NCI-H1105 treated with DMSO at 0.1 percent for 48 hours (cell line): ENCODE measurements around the gene AIF1.
"Not testable (repeated sequence)": the region's sequence is repeated elsewhere in the genome, so short reads cannot be mapped to it uniquely, and the experiment has no call there.

Experiments
- DNase-seq: peaks from one replicate; lab custom pipeline; 2025; lab: John Stamatoyannopoulos, UW

The AIF1 gene

DNA sequence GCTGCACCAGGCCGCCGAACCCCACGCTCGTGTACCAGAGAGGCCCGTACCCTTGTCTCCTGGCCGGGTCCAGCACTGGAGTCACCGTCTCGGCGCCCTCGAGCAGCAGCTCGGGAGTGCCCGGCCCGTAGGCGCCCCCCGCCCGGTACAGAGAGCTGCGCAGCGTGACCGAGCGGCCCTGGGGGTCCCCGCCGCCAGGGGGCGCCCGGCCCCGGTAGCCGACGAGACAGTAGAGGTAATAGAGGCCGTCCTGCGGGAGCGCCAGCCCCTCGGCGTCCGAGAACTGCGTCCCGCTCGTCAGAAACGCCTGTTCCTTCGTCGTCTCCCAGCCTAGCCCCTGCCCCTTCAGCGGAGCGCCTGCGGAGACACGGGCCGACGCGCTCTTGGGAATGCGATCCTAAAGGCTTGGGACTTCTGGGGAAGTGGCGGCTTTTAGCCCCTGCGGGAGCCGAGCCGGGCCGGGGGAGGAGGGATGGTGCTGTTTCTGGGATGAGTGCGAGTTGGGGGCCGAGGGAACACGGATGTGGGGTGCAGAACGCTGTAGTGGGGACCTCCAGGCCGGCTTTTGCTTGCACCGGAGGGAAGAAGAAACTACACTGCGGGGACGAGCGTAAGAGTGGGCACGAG is 34.1 kb upstream of the AIF1 start:
- DNase-seq, result peak; percentile 67

GRCh38 chr6:31581434-31582229 is 33.4 kb upstream of the AIF1 start:
- DNase-seq, result no peak

- DNase-seq, result no peak
These were observed 32.8 kb upstream of the AIF1 start, which contains the start of gene LTB for GRCh38 chr6:31582230-31582643. LTB (minus strand) TSS chr6:31582424; CDS start chr6:31582417, 7 bp downstream.

DNA sequence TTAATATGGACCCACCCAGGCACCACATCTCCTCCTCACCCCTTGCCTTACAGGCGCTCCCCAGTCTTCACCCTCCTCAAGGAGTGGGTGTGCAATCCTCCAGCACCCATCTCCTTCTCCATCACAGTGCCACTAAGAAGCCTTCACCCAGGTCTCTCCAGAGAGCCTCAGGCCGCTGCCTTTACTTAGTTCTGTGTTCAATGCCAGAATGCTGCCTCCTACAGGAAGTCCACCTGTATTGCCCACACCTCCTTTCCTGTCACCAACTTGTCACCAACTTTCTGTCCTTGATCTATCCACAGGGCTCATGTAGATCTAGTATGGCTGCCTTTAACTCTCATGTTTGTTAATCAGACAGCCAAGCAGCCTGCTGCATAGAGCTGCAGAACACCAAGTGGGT is 29.5 kb upstream of the AIF1 start:
- DNase-seq, result no peak

- no peak for DNase-seq
These were observed 29.0 kb upstream of the AIF1 start, which contains the start of gene LST1 for GRCh38 chr6:31586008-31586407. LST1 (plus strand) TSS chr6:31586277; CDS start chr6:31587300, 1,023 bp downstream.

GRCh38 chr6:31586599-31587281 is 28.3 kb upstream of the AIF1 start:
- no peak for DNase-seq

GRCh38 chr6:31587791-31588777 is 26.9 kb upstream of the AIF1 start:
- no peak for DNase-seq

DNA sequence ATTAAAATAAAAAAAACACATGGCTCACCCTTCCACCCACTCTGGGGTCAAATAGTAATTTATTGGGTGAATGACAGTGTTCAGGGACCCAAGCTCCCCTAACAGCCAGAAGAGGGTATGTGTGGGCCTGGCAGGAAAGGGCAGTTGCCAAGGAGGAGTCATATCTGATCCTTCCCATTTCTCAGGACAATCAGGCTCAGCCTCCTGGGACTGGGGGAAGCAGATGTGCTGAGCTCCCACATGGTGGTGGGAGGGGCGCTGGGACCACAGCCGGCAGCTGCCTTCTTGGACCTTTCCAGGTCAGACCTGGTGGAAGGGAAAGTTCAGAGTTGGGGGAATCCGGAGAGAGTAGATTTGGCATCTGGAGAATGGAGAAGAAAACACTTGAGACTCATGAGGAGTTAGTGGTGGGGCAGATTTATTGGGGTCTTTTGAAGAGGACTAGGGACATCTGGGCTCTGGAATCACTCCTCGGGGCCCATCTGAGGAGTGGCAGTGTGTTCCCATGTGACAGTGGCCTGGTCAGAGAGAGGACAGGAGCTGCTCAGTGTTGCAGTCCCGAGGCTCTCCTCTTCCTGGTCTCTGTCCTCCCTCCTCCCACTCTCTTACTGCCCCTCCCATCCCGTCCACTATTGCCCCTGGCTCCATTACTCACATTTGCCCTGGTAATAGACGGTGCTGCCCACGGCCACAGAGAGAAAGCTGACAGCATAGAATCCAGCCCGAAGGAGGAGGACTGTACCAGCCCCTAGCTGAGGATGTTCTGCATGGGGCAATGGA is 26.0 kb upstream of the AIF1 start:
- no peak for DNase-seq

- not testable (repeated sequence) for DNase-seq
These were observed 24.3 kb upstream of the AIF1 start for GRCh38 chr6:31590691-31591090.

- DNase-seq, result no peak
These were observed 22.6 kb upstream of the AIF1 start for GRCh38 chr6:31592396-31592771.

DNA sequence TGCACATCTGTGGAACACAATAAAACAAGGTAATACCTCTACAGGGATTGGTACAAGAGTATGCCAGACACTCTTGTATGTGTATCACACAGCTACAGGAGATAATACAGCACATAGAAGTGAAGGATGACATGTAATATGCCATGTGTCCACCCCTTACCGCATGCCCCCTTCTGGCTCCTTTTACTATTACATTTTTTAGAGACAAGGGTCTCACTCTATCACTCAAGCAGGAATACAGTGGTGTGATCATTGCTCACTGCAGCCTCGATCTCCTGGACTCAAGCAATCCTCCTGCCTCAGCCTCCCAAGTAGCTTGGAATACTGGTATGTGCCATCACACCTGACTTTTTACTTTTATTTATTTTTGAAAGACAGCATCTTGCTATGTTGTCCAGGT is 18.0 kb upstream of the AIF1 start:
- peak; percentile 37 for DNase-seq

- DNase-seq, result no peak
These were observed 7.7 kb upstream of the AIF1 start for GRCh38 chr6:31607317-31607716.

- DNase-seq, result peak; percentile 87
These were observed 5.3 kb upstream of the AIF1 start for GRCh38 chr6:31609519-31610406.

DNA sequence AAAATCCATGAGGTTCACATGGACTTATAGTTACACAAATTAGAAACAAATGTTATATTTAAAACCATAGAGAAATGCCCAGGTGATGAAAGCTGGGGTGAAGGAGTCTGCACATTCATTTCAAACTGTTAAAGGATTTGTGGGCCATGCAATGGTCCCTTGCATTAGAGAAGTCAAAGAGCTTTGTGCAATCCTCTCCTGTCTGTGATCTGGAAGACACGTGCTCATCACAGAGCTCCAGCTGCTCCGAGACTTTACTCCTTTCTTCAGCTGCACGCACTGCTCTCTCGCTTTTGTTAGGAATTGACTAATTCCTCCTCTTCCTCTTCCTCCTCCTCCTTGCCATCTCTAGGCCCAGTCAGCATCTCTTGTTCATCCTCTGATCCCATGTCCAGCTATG is 4.1 kb upstream of the AIF1 start:
- no peak for DNase-seq

GRCh38 chr6:31614075-31614619 is 887 bp upstream of the AIF1 start:
- no peak for DNase-seq

- DNase-seq, result no peak
These were observed 714 bp downstream of the AIF1 start for GRCh38 chr6:31615748-31616147.

DNA sequence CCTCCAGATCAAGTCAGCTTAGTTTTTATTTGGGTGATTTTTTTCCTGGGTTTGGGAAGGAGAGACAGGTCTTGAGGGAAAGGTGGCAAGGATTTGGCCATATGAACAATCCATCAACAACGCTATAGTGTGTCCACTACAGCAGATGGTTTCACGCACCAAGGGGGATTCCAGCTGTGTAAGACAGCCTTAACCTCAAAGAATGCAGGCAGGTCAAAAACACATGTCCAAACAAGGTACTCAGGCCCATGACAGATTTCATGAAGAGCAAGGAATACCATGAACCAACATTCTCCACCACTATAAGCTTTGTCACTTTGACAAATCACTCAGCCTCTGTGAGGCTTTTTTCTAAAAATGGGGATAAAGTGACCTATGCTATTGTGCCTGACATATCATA is 2.0 kb downstream of the AIF1 start:
- no peak for DNase-seq

- DNase-seq, result peak; percentile 99
These were observed 5.0 kb downstream of the AIF1 start for GRCh38 chr6:31619805-31620585.
